OCI-LY1 (cell line): ENCODE results near the gene RAPGEF6.

Experiments used
- H2AFZ ChIP-seq: fragments of 200-600 bp; sonication (generic), shearing (Covaris generic); 2 replicates; pipeline ENCODE4 v1.6.0; 2014; ENCODE audit warnings: antibody characterized with exemption, mild to moderate bottlenecking, low read length
- H3F3A ChIP-seq: fragments of 200-600 bp; sonication (generic), shearing (Covaris generic); 2 replicates; pipeline ENCODE4 v1.6.0; 2014; ENCODE audit warnings: mild to moderate bottlenecking, antibody characterized with exemption, low read length, moderate library complexity; ENCODE audit not compliant: insufficient read depth
- H3K27ac ChIP-seq: fragments of 200-600 bp; sonication (generic); 2 replicates; pipeline ENCODE4 v1.5.1; 2014; ENCODE audit warnings: low read length, mixed run types, mild to moderate bottlenecking, low read depth; ENCODE audit not compliant: poor library complexity, severe bottlenecking
- H3K27me3 ChIP-seq: fragments of 200-600 bp; sonication (generic); 2 replicates; pipeline ENCODE4 v1.6.0; 2014; ENCODE audit warnings: antibody characterized with exemption, mild to moderate bottlenecking, low read length, moderate library complexity; ENCODE audit not compliant: insufficient read depth
- H3K36me3 ChIP-seq: fragments of 200-600 bp; sonication (generic); 2 replicates; pipeline ENCODE4 v1.6.1; 2014; ENCODE audit warnings: mild to moderate bottlenecking, antibody characterized with exemption, low read length, moderate library complexity, mixed read lengths; ENCODE audit not compliant: insufficient read depth
- H3K4me1 ChIP-seq: fragments of 200-600 bp; sonication (generic); 2 replicates; pipeline ENCODE4 v1.5.1; 2014; ENCODE audit warnings: mild to moderate bottlenecking, low read length, moderate library complexity; ENCODE audit not compliant: insufficient read depth, severe bottlenecking
- H3K4me2 ChIP-seq: fragments of 200-600 bp; sonication (generic), shearing (Covaris generic); 2 replicates; pipeline ENCODE4 v1.6.1; 2014; ENCODE audit warnings: low read length
- H3K4me3 ChIP-seq: fragments of 200-600 bp; sonication (generic); 2 replicates; pipeline ENCODE4 v1.5.1; 2014; ENCODE audit warnings: low read length, low read depth, mild to moderate bottlenecking, mixed read lengths; ENCODE audit not compliant: poor library complexity, severe bottlenecking
- H3K79me2 ChIP-seq: fragments of 200-600 bp; shearing (Covaris generic); 2 replicates; pipeline ENCODE4 v1.6.1; 2016; ENCODE audit warnings: mixed run types, low read length, mixed read lengths; ENCODE audit not compliant: insufficient read depth
- H3K9ac ChIP-seq: fragments of 200-600 bp; sonication (generic), shearing (Covaris generic); 2 replicates; pipeline ENCODE4 v1.6.1; 2014; ENCODE audit warnings: mild to moderate bottlenecking, low read length, mixed read lengths
- H3K9me2 ChIP-seq: fragments of 200-600 bp; sonication (generic), shearing (Covaris generic); 2 replicates; pipeline ENCODE4 v1.6.1; 2014; ENCODE audit warnings: low read depth, mild to moderate bottlenecking, low read length, mixed read lengths
- H3K9me3 ChIP-seq: fragments of 200-600 bp; shearing (Covaris generic); 2 replicates; pipeline ENCODE4 v1.6.1; 2014; ENCODE audit warnings: low read length, mixed read lengths
- H4K20me1 ChIP-seq: fragments of 200-600 bp; sonication (generic), shearing (Covaris generic); 2 replicates; pipeline ENCODE4 v1.6.0; 2016; ENCODE audit warnings: mild to moderate bottlenecking, low read length; ENCODE audit not compliant: insufficient read depth
- CTCF ChIP-seq: fragments of 200-600 bp; sonication (generic), shearing (Covaris generic); IDR thresholded peaks from 2 replicates; pipeline ENCODE4 v1.5.1; 2017; ENCODE audit warnings: mild to moderate bottlenecking, antibody characterized with exemption, low read length, moderate library complexity, mixed read lengths
- EZH2 ChIP-seq: fragments of 200-600 bp; sonication (generic), shearing (Covaris generic); IDR thresholded peaks from 2 replicates; pipeline ENCODE4 v1.8.0; 2017; ENCODE audit warnings: borderline replicate concordance, mixed run types, mild to moderate bottlenecking, antibody characterized with exemption, low read length, moderate library complexity, mixed read lengths

The RAPGEF6 gene

GRCh38 chr5:131619102-131619501 lies 15.9 kb downstream of the RAPGEF6 start:
- H4K20me1 ChIP-seq: no peaks in the 10 kb centered on the region
- no peaks in the 10 kb centered on the region for H3F3A ChIP-seq
- TF ChIP-seq EZH2 (no peak), CTCF (no peak)
- no peak overlapping the region for H2AFZ ChIP-seq
- peaks cover 45% of the 10 kb centered on the region for H3K36me3 ChIP-seq
- peak overlapping the region; percentile 2; the same call in 1 of the 2 replicates for H3K4me2 ChIP-seq
- H3K4me1 ChIP-seq: peaks cover 26% of the 10 kb centered on the region
- H3K9me2 ChIP-seq: no peaks in the 10 kb centered on the region
- H3K27ac ChIP-seq: no peak overlapping the region
- H3K4me3 ChIP-seq: no peak overlapping the region
- no peak overlapping the region for H3K9ac ChIP-seq
- peaks cover 100% of the 10 kb centered on the region for H3K79me2 ChIP-seq
- H3K27me3 ChIP-seq: no peaks in the 10 kb centered on the region
- 0 out of 2 replicates have a peak, but pooled peaks cover 3% of the 10 kb centered on the region for H3K9me3 ChIP-seq

GRCh38 chr5:131617140-131617822 lies 17.7 kb downstream of the RAPGEF6 start:
- H3K79me2 ChIP-seq: peaks cover 100% of the 10 kb centered on the region
- H4K20me1 ChIP-seq: no peaks in the 10 kb centered on the region
- TF ChIP-seq EZH2: no peak
- TF ChIP-seq CTCF: no peak
- no peaks in the 10 kb centered on the region for H3F3A ChIP-seq
- peaks cover 29% of the 10 kb centered on the region for H3K4me1 ChIP-seq
- 0 out of 2 replicates have a peak, but pooled peaks cover 3% of the 10 kb centered on the region for H3K9me3 ChIP-seq
- H3K4me2 ChIP-seq: no peak overlapping the region
- no peak overlapping the region for H3K9ac ChIP-seq
- no peak overlapping the region for H2AFZ ChIP-seq
- H3K27me3 ChIP-seq: no peaks in the 10 kb centered on the region
- H3K4me3 ChIP-seq: no peak overlapping the region
- H3K27ac ChIP-seq: no peak overlapping the region
- peaks cover 36% of the 10 kb centered on the region for H3K36me3 ChIP-seq
- no peaks in the 10 kb centered on the region for H3K9me2 ChIP-seq

GRCh38 chr5:131615957-131616356 lies 19.1 kb downstream of the RAPGEF6 start:
- Histone ChIP-seq H3K4me3 (no peak overlapping the region), H3K4me2 (no peak overlapping the region), H4K20me1 (no peaks in the 10 kb centered on the region), H3K9ac (no peak overlapping the region), H2AFZ (no peak overlapping the region), H3K36me3 (peaks cover 32% of the 10 kb centered on the region), H3K9me2 (no peaks in the 10 kb centered on the region), H3K27ac (no peak overlapping the region), H3K4me1 (peaks cover 29% of the 10 kb centered on the region), H3F3A (no peaks in the 10 kb centered on the region), H3K9me3 (0 out of 2 replicates have a peak, but pooled peaks cover 3% of the 10 kb centered on the region), H3K27me3 (no peaks in the 10 kb centered on the region), H3K79me2 (peaks cover 100% of the 10 kb centered on the region)
- no peak for TF ChIP-seq CTCF
- no peak for TF ChIP-seq EZH2
